ENCODE results near the gene VANGL2.
A peak's percentile ranks its signal among the peaks of the same experiment; 100 is the strongest.
"Not testable (repeated sequence)": the region's sequence is repeated elsewhere in the genome, so short reads cannot be mapped to it uniquely, and the experiment has no call there.

Gene VANGL2

DNA sequence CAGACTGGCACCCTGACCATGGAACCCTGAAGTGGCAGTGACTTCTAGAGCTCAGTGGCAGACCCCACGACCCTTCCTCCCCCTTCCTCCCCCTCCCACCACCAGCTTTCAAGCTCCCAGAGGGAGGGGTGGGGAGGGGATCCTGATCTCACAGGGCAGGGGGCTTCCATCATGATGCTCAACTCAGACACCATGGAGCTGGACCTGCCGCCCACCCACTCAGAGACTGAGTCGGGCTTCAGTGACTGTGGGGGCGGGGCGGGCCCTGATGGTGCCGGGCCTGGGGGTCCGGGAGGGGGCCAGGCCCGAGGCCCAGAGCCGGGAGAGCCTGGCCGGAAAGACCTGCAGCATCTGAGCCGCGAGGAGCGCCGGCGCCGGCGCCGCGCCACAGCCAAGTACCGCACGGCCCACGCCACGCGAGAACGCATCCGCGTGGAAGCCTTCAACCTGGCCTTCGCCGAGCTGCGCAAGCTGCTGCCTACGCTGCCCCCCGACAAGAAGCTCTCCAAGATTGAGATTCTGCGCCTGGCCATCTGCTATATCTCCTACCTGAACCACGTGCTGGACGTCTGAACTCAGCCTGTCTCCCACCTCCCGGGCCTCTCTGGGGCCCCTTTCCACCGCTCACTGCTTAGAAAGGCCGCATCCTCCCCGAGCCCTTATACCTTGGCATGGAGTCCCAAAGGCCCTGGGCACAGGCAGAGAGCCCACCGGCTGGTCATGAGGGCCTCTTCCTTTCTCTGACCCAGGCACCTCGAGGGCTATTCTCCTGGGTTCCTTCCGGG lies 29.6 kb upstream of the VANGL2 start:
- no peak for DNase-seq

DNA sequence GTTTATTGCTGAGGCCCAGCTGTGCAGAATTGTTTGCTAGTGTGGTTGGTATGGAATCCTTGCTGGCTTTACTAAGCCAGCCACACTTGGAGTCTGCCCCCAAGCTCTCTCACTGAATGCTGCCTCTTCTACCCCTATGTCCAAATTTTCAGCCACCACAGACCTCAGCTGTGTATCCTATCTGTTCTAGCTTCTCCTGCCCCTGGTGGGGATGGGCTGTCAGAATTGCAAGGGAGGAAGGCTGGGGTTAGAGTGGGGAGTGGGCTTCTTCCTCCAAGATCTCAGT lies 29.1 kb upstream of the VANGL2 start:
- no peak for DNase-seq

DNA sequence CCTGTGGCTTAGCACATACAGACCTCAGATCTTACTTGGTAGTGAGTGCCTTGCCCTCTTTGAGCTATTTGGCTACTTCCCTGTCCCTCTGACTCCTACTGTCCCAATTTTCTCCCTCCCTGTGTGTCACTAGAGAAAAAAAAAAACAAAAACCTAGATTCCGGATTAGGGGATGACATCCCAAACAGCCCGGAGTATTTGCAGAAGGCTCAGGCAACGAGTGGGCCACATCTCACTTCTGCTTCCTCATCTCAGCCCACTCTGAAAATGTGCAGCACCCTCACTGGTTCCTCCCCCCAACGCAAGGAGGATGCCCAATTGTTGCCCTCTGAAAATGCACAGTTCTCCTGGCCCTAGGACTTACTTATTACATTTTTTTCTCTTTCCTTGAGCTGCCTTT lies 28.6 kb upstream of the VANGL2 start:
- DNase-seq = no peak

DNA sequence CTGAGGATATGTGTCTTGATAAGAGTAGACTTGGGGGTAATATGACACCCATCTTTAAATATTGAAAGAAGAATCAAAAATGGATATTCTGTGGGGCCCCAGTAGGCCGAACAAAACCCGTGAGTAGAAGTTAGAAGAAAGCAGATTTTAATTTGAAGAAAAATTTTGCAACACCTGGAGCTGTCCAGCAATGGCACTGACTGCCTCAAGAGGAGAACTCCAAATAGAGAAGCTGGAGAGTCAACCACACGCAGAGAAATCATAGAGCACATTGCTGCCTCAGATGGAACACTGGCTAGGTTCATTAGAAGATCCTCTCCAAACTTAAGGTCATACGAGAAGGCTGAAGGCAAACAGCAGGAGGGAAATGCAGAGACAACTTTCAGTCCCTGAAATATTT lies 26.7 kb upstream of the VANGL2 start:
- DNase-seq = no peak

DNA sequence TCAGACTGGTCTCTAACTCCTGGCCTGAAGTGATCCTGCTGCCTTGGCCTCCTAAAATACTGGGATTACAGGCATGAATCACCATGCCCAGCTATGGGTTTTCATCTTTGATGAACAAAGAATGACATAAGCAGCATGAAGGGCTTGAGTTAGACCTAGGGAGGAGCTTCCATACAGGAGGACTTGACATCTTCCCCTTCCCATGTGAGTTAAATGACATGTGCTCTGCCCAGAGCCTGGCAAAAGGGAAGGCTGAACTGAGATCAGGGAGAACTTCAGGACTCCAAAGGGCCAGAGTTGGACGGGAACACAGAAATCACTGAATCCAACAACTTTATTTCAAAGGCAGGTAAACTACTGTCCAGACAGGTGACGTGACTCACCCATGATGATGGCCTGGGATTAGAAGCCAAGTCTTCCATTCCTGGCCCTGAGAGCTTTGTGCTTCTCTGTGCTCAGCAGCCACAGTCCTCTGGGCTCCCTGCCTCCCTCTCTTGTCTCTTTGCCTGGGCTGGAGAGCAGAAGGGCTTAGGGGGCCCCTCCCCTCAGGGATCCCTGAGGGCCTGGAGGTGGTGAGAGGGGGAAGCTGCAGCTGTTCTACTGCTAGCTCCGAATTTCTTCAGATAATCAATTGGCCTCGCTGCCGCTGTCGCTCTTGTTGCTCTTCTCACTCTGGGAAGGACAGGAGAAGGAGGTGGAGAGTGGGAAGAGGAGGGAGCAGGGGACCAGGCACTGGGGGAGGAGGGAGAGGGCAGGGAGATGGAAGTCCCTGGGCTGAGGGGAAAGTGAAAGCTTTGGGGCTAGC lies 25.9 kb upstream of the VANGL2 start:
- DNase-seq = no peak

DNA sequence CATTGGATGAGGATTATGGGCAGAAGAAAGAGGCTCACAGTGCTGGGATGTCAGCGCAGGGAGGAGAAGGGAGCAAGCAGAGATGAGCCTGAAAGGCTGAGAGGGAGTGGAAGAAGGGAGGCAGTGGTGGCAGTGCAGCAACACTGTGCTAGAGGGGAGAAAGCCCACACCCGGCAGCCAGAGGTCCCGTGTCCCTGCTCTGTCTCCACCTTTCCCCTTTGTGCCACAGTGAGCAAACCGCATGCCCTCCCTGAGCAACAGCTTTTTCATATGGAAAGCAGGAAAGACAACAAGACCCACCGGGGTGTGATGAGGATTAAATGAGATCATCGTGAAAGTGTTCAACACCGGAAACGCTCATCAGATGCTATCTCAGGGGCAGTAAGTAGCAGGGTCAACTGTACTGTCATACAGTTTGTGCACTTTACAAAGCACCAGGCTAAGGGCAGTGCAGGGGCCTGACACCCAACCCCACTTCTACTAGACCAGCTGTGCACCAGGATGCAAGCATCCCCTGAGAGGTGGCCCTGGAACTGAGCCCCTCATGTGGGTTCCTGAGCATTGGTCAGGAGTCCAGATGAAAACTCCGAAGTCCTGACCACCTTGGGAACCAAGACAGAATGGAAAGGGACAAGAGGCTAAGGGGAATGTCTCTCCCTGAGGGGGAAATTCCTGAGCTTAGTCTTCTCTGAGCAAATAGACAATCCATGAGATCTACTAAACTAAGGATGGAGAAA lies 24.4 kb upstream of the VANGL2 start:
- no peak for DNase-seq

DNA sequence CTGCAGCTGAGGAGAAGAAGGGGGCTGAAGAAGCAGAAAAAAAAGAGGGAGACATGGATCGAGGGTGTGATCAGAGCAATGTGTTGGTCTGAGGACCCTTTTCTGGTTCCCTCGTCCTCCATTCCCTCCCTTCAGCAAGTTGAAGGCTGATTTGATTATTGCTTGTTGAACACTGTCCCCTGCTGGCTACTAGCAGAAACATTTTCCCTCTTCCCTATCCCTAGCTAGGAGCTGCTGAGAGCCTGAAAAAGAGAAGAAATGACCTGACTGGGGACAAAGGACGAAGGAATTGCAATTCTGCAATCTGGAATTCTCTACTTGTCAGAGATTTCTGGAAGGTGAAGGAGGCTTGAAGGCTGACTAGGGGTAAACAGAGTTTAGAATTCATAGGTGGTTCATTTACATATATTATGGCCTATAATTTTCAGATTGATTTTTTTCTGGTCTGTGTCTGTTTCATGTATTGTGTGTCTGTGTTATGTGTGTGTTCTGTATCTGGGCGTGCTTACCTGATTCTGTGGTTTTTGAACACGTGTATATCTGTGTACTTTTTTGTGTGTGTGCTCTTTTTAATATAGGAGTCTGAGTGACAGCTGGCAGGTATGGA lies 23.7 kb upstream of the VANGL2 start:
- peak in 1 of 2 experiments; percentile 34 for DNase-seq

DNA sequence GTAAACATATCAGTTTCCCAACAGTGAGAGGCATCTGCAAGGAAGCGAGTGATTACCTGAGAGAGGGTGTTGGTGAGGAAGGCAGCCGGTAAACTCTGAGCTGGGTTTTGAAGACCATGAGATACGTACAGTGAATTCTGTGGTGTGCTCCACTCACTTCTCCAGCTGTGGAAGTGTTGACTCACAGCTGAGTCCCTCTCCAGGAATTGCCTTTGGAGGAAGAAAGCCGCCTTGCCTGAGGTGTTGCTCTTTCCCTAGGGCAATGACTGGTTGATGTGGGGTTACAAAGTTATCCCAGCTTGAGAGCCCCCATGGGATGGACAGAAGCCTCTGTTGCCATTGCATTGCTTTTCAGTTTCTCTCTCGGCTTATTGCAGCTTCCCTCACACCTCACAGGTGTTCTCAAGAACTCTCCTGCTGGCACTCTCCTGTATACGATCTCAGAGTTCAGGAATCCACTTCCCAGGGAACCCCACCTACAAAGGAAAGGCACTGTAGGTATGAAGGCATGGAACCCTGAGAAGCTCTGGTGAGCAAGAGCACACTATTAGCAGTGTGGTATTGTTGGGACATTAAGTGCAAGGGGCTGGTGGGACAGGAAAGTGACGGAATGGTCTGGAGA lies 22.7 kb upstream of the VANGL2 start:
- no peak for DNase-seq

DNA sequence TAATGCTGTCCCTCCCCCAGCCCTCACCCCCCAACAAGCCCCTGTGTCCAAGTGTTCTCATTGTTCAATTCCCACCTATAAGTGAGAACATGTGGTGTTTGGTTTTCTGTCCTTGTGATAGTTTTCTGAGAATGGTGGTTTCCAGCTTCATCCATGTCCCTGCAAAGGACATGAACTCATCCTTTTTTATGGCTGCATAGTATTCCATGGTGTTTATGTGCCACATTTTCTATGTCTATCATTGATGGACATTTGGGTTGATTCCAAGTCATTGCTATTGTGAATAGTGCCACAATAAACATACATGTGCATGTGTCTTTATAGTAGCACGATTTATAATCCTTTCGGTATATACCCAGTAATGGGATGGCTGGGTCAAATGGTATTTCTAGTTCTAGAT lies 15.6 kb upstream of the VANGL2 start:
- not testable (repeated sequence) for DNase-seq

DNA sequence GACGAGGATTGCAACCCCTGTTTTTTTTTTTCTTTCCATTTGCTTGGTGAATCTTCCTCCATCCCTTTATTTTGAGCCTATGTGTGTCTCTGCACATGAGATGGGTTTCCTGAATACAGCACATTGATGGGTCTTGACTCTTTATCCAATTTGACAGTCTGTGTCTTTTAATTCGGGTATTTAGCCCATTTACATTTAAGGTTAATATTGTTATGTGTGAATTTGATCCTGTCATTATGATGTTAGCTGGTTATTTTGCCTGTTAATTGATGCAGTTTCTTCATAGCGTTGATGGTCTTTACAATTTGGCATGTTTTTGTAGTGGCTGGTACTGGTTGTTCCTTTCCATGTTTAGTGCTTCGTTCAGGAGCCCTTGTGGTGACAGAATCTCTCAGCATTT lies 12.0 kb upstream of the VANGL2 start:
- DNase-seq = not testable (repeated sequence)

DNA sequence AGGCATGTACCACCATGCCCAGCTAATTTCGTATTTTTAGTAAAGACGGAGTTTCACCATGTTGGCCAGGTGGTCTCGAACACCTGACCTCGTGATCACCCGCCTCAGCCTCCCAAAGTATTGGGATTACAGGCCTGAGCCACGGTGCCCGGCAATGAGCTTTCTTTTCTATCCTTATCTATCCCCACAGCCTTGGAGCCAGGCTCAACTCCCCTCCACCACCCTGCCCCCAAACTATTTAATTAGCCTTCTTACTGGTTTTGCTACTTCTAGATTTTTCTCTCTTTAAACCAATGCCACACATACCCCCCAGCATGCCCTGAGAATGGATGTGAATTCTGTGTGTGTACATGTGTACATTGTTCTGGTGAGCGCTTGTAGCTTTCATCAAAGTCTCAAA lies 5.7 kb upstream of the VANGL2 start:
- DNase-seq = no peak

DNA sequence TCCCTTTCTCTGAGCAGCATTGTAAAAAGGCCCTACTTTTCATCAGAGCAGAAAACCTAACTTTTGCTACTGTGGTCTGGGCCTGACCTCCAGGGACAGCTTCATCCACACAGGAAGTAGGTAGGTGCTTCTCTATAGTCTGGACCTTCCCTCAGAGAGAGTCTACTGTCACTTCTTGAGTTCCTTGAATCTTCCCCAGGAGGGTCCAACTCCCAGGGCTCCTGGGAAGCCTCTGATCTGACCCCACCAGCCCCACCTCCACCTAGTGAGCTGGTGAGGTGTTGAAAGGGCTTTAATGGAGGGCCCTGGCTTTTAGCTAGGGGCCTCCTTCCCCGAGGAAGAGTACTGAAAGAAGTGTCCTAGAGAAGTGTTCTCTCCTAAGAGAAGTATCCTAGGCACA lies 2.7 kb upstream of the VANGL2 start:
- DNase-seq = no peak

DNA sequence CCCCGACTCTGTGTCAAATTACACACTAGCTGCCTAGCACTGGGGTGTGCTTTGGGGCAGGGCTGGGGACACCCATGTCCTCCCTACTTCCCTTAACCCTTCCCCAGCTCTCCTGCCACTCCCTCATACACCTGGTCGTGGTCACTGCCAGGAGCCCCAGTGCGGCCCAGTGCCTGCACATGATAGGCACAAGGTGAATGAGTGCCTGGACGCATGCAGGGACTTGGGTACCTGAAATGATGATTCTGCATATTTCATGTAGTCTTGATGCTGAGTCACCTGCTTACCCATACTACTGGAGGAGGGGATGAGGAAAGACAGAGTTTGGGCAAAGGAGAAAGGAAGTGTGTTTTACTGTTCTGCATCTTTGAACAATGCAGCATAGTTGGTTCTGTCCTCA lies 1.5 kb upstream of the VANGL2 start:
- DNase-seq = no peak

DNA sequence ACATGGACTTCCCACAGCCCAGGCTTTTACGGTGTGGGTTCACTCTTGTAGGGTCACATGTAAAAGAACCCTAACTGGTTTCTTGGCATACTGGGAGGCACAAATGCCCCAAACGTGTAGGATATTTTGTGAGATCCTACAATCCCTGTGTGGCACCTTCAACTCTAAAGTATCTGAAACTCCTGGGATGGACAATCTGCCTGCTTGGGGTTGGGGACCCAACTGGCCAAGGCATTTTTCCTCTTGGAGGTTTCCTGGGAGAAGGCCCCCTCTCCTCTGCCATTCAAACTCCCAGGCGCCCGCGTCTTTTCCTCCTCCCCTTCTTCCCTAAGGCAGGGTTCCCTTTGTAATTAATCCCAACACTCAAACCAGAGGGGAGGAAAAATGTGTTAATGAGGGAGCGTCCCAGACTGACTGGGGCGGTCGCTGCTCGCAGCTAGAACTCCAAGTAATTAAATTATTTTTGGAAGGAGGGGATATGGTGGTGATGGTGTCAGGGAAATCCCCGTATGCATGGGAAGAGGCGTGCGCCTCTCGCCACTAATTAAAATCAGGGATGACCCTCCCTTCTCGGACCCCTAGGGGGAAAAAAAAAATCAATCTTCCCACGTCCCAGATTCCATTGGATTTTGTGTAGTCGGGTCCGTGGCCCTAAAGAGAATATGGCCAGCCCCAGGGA lies 681 bp upstream of the VANGL2 start:
- no peak for DNase-seq

DNA sequence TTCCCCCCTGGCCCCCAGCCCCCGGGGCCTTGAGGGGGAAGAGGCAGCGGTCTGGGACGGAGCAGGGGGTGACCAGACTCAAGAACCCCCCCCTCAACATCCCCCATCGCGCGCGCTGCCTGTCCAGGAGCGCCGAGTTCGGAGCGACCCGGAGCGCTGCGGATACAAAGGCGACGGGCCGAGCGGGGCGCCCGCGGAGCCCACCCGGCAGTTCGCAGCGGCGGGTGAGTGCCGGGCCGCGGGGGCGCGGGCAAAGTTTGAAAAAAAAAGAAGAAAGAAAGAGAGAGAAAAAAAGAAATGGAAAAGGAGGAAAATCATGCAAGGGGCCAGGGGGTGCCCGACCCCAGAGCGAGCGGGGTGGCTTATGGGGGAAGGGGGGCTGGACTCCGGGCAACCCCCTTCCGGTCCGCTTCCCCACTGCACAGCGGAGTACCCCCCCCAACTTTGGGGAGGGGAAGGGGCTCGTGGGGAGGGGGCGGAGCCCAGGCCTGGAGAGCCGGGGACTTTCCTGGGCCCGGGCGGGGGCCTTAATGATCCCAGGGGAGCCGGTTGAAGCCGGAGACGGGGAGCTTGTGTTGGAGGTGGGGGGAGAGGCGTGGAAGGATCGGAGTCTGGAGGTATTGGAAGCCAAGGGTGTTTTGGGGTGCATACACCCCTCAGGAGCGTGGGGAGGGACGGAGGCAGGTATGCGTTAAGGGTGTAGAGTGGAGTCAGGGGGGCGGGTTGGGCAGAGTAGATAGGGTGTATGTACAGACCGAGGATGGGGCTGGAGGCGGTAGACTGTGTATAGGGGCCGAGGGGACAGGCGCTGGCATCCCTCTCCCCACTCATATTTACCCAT lies 502 bp downstream of the VANGL2 start:
- DNase-seq = no peak

DNA sequence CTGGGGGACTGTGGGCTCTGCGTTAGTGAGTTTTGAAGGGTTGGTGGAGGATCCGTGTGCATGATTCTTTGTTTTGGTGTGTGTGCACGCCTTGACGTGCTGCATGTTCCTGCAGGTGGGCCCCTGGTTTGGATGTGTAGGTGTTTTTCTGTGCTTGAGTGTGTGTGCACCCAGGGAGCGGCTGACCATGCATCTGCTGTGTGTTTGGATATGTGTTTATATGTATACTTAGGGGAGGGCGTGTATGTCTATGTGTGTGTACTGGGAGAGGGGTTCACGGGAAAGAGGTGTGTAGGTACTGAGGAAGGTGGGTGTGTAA lies 1.1 kb downstream of the VANGL2 start:
- no peak for DNase-seq

DNA sequence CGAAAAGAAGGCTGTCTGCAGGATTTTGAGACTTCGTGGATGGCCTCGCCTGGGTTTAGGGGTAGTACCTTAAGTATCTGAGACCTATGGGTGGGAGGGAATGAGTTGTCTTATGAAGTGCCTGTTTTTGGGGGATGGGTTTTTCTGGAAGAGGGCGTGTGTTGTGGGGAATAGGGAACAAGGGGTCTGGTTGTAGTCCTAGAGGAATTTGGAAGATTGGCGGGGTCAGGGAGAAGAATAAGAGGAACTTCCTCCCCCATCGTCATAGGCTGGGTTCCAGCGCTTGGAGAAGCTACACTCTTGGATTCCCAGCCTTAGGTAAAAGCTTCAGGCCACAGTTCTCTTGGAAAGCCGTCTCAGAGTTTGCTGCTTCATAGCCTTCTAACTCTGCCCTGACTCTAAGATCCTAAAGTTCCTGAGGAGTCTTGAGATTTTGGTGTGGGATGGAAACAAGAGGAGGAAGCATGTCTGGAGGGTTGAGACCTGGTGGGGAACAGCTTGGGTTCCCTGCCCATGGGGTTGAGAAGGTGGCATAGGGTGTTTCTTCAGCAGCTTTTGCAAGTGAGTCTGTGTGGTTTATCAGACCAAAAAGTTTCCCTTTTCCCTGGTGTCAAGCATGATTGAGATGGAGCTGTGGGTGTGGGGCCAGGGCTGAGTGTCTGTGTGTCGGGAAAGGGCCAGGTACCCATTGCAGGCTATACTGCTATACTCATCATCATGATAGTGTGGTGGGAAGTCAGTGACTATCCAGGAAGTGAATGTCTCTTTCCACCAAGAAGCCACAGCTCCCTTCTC lies 1.8 kb downstream of the VANGL2 start:
- no peak for DNase-seq

DNA sequence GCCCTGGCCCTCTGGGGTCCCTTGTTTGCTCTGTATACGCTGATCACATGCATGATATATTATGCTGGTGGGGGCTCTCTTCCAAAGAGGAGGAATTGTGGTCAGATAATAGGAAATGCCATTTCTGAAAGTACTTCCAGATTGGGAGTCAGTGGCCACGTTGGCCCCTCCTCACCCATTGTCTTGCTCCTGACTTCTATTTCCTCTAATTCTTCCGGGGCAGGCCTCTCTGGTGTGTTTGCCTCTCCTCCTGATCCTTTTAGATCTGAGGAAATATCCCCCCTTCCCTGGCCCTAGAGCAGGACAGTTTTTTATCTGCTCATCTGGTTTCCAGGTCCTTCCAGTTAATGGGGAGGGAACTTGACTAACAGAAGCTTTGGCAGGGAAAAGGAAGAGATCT lies 2.9 kb downstream of the VANGL2 start:
- no peak for DNase-seq

DNA sequence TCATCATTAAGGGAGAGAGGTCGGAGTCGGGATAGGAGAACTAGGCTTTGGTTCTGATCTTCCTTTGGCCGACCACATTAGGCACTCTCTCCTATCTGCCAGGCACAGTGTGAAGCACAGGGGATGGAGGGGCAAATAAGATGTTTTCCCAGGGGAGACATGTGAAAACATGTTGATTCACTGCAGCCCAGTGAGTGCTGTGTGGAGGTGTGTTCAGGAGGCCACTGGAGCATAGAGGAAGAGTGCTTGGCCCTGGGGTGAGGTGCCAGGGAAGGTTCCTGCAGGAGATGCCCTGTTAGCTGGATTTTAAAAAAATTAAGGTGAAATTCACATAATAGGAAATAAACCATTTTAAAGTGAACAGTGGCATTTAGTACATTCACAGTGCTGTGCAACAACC lies 3.7 kb downstream of the VANGL2 start:
- DNase-seq = no peak

DNA sequence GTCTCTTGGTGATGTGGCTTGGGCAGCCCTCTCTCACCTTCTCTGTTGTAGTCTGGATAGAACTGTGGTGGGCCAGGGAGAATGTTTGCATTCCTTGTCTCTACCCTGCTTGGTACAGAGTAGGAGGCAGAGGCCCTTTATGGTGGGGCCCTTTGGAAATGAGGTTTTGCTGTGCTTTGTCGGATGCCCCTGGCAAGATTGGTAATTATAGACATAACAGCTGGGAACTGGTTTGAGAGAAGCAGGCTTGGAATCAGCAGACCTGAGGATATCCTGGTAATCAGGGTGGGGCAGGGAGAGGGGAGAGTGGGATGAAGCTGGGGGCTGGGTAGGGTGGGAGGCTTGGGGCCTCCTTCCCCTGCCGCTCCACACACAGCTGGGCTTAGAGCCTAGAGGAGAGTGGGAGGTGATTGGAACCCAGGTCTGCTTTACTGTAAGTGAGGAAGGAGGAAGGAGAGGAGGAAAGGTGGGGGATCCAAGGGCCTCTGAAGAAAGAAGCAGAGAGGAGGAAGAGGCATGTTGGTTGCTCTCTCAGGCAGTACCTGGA lies 5.0 kb downstream of the VANGL2 start:
- DNase-seq = no peak
